ENCODE measurements around the gene KCNAB2. TPM values are rescaled to one million over a fixed set of nuclear protein-coding genes. Genes with fewer than 3 reads are reported as not detected.

The KCNAB2 gene
- total RNA-seq, 1 experiment from 2014 or later: 10.3 TPM

GRCh38 chr1:6011161-6011945 lies 34.3 kb upstream of the KCNAB2 start:
- TF ChIP-seq GTF2I (CRISPR knock-in tag; conservative IDR thresholded peaks at IDR 0.05): no peak
- no peak for TF ChIP-seq NFYB (CRISPR knock-in tag; conservative IDR thresholded peaks at IDR 0.05; ENCODE audit: low read depth)
- TF ChIP-seq ZMAT4 (CRISPR knock-in tag; IDR thresholded peaks at IDR 0.05): no peak
- TF ChIP-seq AFF4 (CRISPR knock-in tag; IDR thresholded peaks at IDR 0.05; ENCODE audit: borderline replicate concordance): no peak
- no peak for TF ChIP-seq EMX1 (CRISPR knock-in tag; IDR thresholded peaks at IDR 0.05)
- TF ChIP-seq ZNF532 (CRISPR knock-in tag; IDR thresholded peaks at IDR 0.05; ENCODE audit: borderline replicate concordance): no peak
- no peak for TF ChIP-seq USF2 (CRISPR knock-in tag; IDR thresholded peaks at IDR 0.05)
- no peak for TF ChIP-seq ETV6 (CRISPR knock-in tag; IDR thresholded peaks at IDR 0.05)
- TF ChIP-seq TP53 (CRISPR knock-in tag; IDR thresholded peaks at IDR 0.05): no peak
- TF ChIP-seq MXD4 (CRISPR knock-in tag; IDR thresholded peaks at IDR 0.05; ENCODE audit: borderline replicate concordance): no peak
- no peak for TF ChIP-seq GRHL2 (CRISPR knock-in tag; IDR thresholded peaks at IDR 0.05; ENCODE audit: insufficient replicate concordance, severe bottlenecking)
- TF ChIP-seq MAX (CRISPR knock-in tag; IDR thresholded peaks at IDR 0.05): no peak
- TF ChIP-seq SMAD4 (CRISPR knock-in tag; IDR thresholded peaks at IDR 0.05): no peak
- TF ChIP-seq OVOL2 (CRISPR knock-in tag; IDR thresholded peaks at IDR 0.05; ENCODE audit: borderline replicate concordance): no peak
- no peak for TF ChIP-seq CBFB (CRISPR knock-in tag; IDR thresholded peaks at IDR 0.05; ENCODE audit: low read depth)
- TF ChIP-seq ERG (CRISPR knock-in tag; IDR thresholded peaks at IDR 0.05): no peak
- no peak for TF ChIP-seq RELA (CRISPR knock-in tag; IDR thresholded peaks at IDR 0.05; ENCODE audit: borderline replicate concordance)
- TF ChIP-seq JAZF1 (CRISPR knock-in tag; IDR thresholded peaks at IDR 0.05): no peak
- Mint-ChIP-seq H3K4me3 (no peak overlapping the region), H3K36me3 (no peaks in the 10 kb centered on the region), H3K9me3 (no peaks in the 10 kb centered on the region), H3K27me3 (ENCODE audit: low read depth) (no peaks in the 10 kb centered on the region; the same call in 1 of the 2 replicates), H3K4me1 (no peaks in the 10 kb centered on the region), H3K27ac (no peak overlapping the region)
- ChIA-PET CTCF (interaction anchor here (1.0 to 2.1 kb wide), 5 partner anchors 18 to 71 kb away, joined by 3 to 9 read pairs (median 3); no protein-coding TSS in a partner anchor), POLR2A (no interaction called here)
- DNase-seq (ENCODE audit: low spot score) (no peak), ATAC-seq (no peak)

Data from WTC11 (cell line).